ENCODE measurements around the gene TOMM40L. TPM values are rescaled to one million over a fixed set of nuclear protein-coding genes. Genes with fewer than 3 reads are reported as not detected.

TOMM40L gene
- total RNA-seq, 2 experiments from 2014 or later = 26.3 to 26.4 TPM

DNA sequence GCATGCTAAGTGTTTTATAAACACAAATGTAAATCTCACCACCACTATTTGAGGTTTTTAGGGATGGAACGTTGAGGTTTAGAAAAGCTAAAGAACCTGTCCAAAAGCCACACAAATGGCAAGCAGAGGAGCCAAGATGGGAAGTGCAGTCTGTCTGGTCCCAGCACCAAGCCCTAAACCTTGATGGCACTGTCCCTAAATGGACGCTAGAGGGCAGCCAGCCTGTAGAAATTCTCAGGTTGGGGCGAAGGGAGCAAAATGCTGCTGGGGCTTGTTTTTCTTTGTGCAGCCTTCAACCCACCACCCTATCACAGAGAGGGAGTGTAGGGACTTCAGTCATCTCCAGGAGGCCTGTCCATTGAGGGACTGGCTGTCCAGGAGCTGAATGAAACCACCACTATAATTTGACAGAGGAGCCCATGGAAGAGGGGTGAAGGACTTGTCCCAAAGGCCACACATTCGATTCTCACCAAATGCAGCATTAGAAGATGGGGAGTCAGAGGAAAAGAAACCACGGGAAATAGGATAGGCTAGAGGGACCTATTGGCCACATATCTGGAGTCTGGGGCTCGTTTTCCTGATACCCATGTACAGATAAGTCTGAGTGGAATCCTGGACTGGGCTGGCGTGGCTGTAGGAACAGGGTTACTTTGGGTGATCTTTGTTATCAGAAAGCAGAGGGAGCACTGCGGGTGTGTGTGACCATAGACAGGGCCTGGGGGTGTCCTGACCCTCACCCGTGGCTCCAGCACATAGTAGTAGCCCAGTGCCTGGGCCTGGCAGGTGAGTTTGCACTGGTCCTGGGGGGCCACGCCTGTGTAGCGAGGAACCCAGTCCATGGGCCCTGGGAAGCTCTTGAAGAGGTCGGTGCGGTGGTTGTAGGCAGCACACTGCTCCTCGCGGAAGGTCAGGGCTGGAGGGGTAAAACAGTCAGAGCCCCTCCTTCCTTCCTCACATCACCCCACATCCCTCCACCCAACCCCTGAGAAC, 33.1 kb upstream of the TOMM40L start:
- H3K27ac Mint-ChIP-seq = no peak overlapping the region
- no peaks in the 10 kb centered on the region for H3K9me3 Mint-ChIP-seq
- DNase-seq = peak; percentile 59
- peaks cover 28% of the 10 kb centered on the region for H3K4me1 Mint-ChIP-seq
- no peaks in the 10 kb centered on the region for H3K36me3 Mint-ChIP-seq
- H3K27me3 Mint-ChIP-seq = no peaks in the 10 kb centered on the region
- no peak overlapping the region for H3K4me3 Mint-ChIP-seq

DNA sequence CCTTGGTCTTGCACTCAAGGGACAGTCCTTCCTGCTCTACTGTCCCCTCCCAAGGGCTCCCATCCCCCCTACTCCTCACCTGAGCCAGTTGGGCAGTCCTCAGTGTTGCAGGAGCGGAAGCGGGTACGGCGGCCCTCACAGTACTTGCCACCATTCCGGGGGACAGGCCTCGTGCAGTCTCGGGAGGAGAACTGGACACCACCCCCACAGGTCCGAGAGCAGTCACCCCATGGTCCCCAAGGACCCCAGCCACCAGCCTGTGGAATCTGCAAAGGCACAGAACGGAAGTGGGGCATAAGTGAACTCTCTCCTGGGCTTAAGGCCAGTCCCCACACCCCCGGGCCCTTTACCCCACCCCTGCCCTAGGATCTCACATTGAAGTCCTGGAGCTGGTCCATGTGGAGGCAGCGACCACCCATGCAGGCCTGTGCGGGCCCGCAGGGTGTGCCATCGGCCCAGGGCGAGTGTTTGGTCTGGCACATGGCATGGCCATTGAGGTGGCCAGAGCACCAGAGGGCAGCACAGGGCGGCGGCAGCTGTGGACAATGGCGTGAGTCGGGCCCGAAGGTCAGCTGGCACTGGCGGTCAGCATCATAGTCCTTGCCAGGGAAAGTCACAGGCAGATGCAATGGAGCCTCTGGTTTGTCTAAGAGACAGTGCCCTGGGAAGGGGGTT, 32.2 kb upstream of the TOMM40L start:
- H3K9me3 Mint-ChIP-seq = no peaks in the 10 kb centered on the region
- H3K4me3 Mint-ChIP-seq = no peak overlapping the region
- H3K36me3 Mint-ChIP-seq = no peaks in the 10 kb centered on the region
- no peaks in the 10 kb centered on the region for H3K27me3 Mint-ChIP-seq
- H3K27ac Mint-ChIP-seq = no peak overlapping the region
- H3K4me1 Mint-ChIP-seq = peaks cover 24% of the 10 kb centered on the region
- DNase-seq = no peak

DNA sequence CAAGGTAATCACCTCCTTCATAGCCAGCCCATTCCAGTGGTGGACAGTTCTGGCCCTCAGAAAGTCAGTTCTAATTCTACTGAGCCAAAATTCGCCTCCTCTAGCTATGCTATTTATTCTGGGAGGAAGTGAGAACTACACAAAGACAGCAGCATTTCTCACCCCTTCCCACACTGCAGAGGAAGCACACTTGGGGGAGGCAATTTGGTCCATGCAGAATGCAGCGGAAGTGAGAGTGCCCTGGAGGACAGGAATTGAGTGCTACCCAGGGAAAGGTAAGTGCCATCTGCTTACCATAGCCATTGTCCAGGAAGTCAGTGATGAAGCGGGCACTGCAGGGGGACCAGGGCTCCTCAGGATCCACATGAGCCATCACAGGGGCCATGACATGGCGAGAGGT, 30.7 kb upstream of the TOMM40L start:
- no peaks in the 10 kb centered on the region for H3K36me3 Mint-ChIP-seq
- peaks cover 25% of the 10 kb centered on the region for H3K4me1 Mint-ChIP-seq
- no peak overlapping the region for H3K4me3 Mint-ChIP-seq
- no peaks in the 10 kb centered on the region for H3K9me3 Mint-ChIP-seq
- H3K27me3 Mint-ChIP-seq = no peaks in the 10 kb centered on the region
- DNase-seq = no peak
- H3K27ac Mint-ChIP-seq = peak overlapping the region; percentile 49

- Mint-ChIP-seq H3K4me3 (no peak overlapping the region), H3K27me3 (no peaks in the 10 kb centered on the region), H3K9me3 (no peaks in the 10 kb centered on the region), H3K36me3 (no peaks in the 10 kb centered on the region), H3K4me1 (peaks cover 33% of the 10 kb centered on the region), H3K27ac (no peak overlapping the region)
- no peak for DNase-seq
These were observed 29.7 kb upstream of the TOMM40L start for GRCh38 chr1:161196111-161196510.

DNA sequence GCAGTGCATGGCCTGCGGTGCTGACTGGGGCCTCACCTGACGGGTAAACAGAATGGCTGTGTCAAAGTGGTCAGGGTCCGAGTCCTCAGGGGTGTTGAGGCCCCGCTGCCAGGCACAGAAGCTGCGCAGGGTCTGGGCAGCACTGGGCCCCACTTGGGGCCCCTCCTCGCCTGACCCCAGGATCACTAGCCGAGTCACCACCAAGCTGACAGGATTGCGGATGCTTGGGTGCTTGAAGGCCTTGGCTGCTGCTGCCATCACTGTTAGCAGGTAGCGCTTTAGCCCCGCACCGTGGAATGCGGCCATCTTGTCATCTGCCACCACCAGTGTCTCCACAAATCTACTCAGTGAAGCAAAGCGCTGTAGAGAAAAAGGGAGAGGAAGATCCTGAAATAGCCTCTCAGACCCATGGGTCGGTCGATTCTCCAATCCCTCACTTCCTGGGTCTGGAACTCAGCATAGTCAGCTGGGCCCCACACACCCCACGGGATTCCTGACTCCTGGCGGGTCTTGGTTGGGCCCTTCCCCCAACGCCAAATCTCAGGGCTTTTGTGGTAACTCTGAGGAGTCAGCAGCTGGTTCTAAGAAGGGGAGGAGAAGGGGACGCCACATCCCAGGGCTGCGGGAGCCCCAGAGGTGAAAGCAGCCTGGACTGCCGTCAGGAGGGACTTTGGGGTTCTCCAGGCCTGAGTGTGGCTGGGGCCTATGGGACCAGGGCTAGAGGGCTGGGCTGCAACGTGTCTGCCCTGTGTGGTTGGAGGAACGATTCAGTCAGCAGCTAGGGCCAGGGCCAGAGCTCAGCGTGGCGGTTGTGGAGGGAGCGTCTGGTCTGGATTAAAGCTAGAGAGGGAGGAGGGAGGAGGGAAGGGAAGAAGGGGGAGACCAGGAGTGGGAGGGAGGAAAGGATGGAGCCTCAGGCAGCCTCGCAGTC, 29.1 kb upstream of the TOMM40L start:
- H3K27ac Mint-ChIP-seq = no peak overlapping the region
- no peak for DNase-seq
- H3K36me3 Mint-ChIP-seq = no peaks in the 10 kb centered on the region
- no peaks in the 10 kb centered on the region for H3K9me3 Mint-ChIP-seq
- no peak overlapping the region for H3K4me3 Mint-ChIP-seq
- H3K4me1 Mint-ChIP-seq = peaks cover 37% of the 10 kb centered on the region
- H3K27me3 Mint-ChIP-seq = no peaks in the 10 kb centered on the region

DNA sequence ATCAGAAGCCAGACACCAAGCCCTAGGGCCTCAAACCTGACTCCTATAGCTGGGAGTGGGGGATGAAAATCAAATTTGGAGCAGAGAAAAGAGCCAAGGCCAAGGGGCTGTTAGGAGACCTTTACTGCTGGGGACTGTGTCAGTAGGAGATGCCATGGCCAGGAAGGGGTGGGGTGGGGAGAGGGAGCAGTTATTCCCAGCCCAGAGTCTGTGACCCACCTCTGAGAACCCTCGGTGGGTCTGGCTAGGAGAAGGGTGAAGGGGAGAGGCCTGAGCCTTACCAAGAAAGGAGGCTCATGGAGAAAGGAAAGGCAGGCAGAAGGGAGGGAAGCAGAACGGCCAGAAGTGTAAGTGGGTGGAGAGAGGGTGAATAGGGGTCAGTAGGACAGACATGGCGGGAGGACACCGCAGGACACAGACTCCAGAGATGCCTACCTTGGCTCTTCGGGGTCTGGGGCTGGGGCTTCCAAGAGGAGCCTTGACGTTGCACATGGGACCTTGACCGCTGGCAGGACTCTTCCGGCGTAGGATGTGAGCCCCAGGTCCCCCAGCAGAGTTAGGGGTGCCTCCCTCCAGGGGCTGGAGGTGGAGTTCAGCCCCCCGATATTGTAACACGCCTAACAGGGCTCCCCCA, 28.2 kb upstream of the TOMM40L start:
- H3K4me1 Mint-ChIP-seq = peaks cover 33% of the 10 kb centered on the region
- H3K27me3 Mint-ChIP-seq = no peaks in the 10 kb centered on the region
- no peak for DNase-seq
- no peak overlapping the region for H3K27ac Mint-ChIP-seq
- no peaks in the 10 kb centered on the region for H3K9me3 Mint-ChIP-seq
- no peak overlapping the region for H3K4me3 Mint-ChIP-seq
- H3K36me3 Mint-ChIP-seq = peaks cover under 1% of the 10 kb centered on the region

- no peak for DNase-seq
- Mint-ChIP-seq H3K36me3 (peaks cover 3% of the 10 kb centered on the region), H3K27me3 (no peaks in the 10 kb centered on the region), H3K9me3 (no peaks in the 10 kb centered on the region), H3K4me1 (peaks cover 28% of the 10 kb centered on the region), H3K27ac (no peak overlapping the region), H3K4me3 (no peak overlapping the region)
These were observed 27.5 kb upstream of the TOMM40L start for GRCh38 chr1:161198194-161198896.

DNA sequence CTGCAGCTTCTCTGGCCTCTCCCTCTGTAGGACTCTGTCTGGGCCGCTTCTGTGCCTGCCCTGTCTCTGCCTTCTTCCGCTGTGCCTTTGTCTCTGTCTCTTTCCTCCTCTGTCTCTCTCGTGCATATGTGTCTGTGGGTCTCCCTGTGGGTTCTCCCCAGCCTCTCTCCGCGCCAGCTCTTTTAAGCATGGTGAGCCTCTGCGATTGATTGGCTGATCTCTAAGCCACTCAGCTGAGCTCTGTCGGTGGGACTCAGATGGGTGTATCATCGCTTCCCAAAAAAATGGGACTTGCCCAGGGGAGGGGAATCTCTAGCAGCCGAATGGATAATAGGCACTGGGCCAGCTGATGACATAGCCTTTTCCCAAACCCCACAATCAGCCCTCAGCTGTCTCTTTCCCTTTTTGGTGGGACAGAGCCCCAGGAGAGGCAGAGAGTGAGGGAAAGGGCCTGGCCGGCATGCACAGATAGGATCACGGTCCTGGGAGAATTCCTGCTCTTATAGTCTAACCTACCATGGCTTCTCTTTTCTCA, 26.9 kb upstream of the TOMM40L start, which contains the start of gene ADAMTS4:
TSS of gene ADAMTS4 (minus strand) at position 158 of the 535 bp plus-strand sequence. CDS start 427 bp downstream, outside the sequence.
- Mint-ChIP-seq H3K36me3 (peaks cover 9% of the 10 kb centered on the region), H3K4me3 (peak within 1 kb of the TSS; percentile 92), H3K9me3 (no peaks in the 10 kb centered on the region), H3K27me3 (no peaks in the 10 kb centered on the region), H3K4me1 (peaks cover 33% of the 10 kb centered on the region), H3K27ac (peak within 1 kb of the TSS; percentile 95)
- no peak for DNase-seq

- H3K4me3 Mint-ChIP-seq = peak overlapping the region; percentile 92
These were observed 26.2 kb upstream of the TOMM40L start for GRCh38 chr1:161199506-161200139.

DNA sequence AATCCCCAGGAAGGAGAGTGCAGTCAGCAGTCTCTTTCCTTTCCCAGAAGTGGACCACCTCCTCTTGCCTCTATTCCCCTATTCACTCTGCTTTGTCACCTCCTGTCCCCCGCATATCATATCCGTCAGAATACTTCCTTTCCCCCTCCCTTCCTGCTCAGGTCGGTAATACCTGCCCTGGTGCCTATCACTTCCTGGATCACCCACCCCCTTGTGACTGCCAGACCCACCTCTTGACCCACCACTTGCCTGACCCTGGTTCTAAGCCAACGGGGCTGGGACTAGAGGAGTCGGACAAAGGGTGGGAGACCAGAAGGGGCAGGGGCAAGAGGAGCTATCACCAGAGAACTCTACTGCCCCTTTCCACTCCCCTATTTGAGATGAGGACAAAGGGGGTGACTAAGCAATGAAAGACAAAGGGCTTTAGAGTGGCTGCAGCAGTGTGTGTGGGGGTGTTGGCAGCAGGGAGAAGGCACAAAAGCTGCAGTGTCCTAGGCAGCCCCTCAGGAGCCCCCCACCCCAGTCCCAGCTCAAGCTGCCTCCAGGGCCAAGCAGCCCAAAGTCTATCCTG, 25.4 kb upstream of the TOMM40L start:
- DNase-seq = peak; percentile 21
- peak overlapping the region; percentile 92 for H3K4me3 Mint-ChIP-seq
- H3K36me3 Mint-ChIP-seq = peaks cover 20% of the 10 kb centered on the region
- peak overlapping the region; percentile 95 for H3K27ac Mint-ChIP-seq
- H3K9me3 Mint-ChIP-seq = no peaks in the 10 kb centered on the region
- no peaks in the 10 kb centered on the region for H3K27me3 Mint-ChIP-seq
- peaks cover 39% of the 10 kb centered on the region for H3K4me1 Mint-ChIP-seq

More at GRCh38 chr1:161199506-161200139, 26.2 kb upstream of the TOMM40L start:
- Mint-ChIP-seq H3K36me3 (peaks cover 15% of the 10 kb centered on the region), H3K27me3 (no peaks in the 10 kb centered on the region), H3K9me3 (no peaks in the 10 kb centered on the region), H3K4me1 (peaks cover 39% of the 10 kb centered on the region), H3K27ac (peak overlapping the region; percentile 95)
- no peak for DNase-seq

- H3K4me3 Mint-ChIP-seq = peak overlapping the region; percentile 92
- no peak for DNase-seq
- H3K27me3 Mint-ChIP-seq = no peaks in the 10 kb centered on the region
- peaks cover 39% of the 10 kb centered on the region for H3K4me1 Mint-ChIP-seq
- no peaks in the 10 kb centered on the region for H3K9me3 Mint-ChIP-seq
- peaks cover 21% of the 10 kb centered on the region for H3K36me3 Mint-ChIP-seq
- H3K27ac Mint-ChIP-seq = peak overlapping the region; percentile 95
These were observed 24.6 kb upstream of the TOMM40L start for GRCh38 chr1:161200992-161201835.
